Aorta (tissue), 5 donors: Measurements from ENCODE around the gene PLCH2. TPM values are rescaled to one million over a fixed set of nuclear protein-coding genes. Genes with fewer than 3 reads are reported as not detected.

Experiments
- ATAC-seq: fragments of 200-7000 bp; cut with Tn5 transposase; one replicate; pipeline ENCODE4 v1.9.1; 2022; ENCODE audit warnings: moderate library complexity; ENCODE audit not compliant: low FRiP score
- DNase-seq, 2 donors: peaks; one replicate each; pipeline ENCODE4 v3.0.0-alpha.2; 2020
- H3K27ac ChIP-seq, 2 donors: one replicate each; pipeline ENCODE4 v1.5.1; 2013; ENCODE audit warnings: low read length in 2 of 2, mild to moderate bottlenecking in 2 of 2, moderate library complexity in 2 of 2, control low read depth in 1 of 2, inconsistent platforms in 1 of 2, low read depth in 1 of 2
- H3K27me3 ChIP-seq, 2 donors: one replicate each; pipeline ENCODE4 v1.6.1; 2013; ENCODE audit warnings: control low read depth in 1 of 2, low read length in 1 of 2, mild to moderate bottlenecking in 1 of 2, moderate library complexity in 1 of 2; ENCODE audit not compliant: insufficient read depth in 2 of 2, control insufficient read depth in 1 of 2
- H3K36me3 ChIP-seq, 2 donors: one replicate each; pipeline ENCODE4 v1.6.1; 2013; ENCODE audit warnings: control low read depth in 1 of 2, low read length in 1 of 2, mild to moderate bottlenecking in 1 of 2; ENCODE audit not compliant: insufficient read depth in 2 of 2, control insufficient read depth in 1 of 2
- H3K4me1 ChIP-seq, 2 donors: one replicate each; pipeline ENCODE4 v1.6.1; 2013; ENCODE audit warnings: low read length in 2 of 2, control low read depth in 1 of 2, mild to moderate bottlenecking in 1 of 2, moderate library complexity in 1 of 2; ENCODE audit not compliant: insufficient read depth in 2 of 2, control insufficient read depth in 1 of 2
- H3K4me3 ChIP-seq, 2 donors: one replicate each; pipeline ENCODE4 v1.5.1; 2013; ENCODE audit warnings: low read length in 2 of 2, control low read depth in 1 of 2, mild to moderate bottlenecking in 1 of 2
- H3K9me3 ChIP-seq: one replicate; pipeline ENCODE4 v1.6.1; 2013; ENCODE audit warnings: mild to moderate bottlenecking, low read length; ENCODE audit not compliant: control insufficient read depth
- WGBS, 2 donors: extraction: QIAGEN DNeasy Blood & Tissue Kit; methylation state at CpG; one replicate each; pipeline ENCODE4 v1.1.7; 2013; 5-methylcytosine and 5-hydroxymethylcytosine counted together
- intact Hi-C, 2 donors: fragments of 100-400 bp; cut with DNase I; formaldehyde crosslinking; loops; one replicate each; pipeline versions ENCODE4 v1.14.2 to v1.15.0; 2022
- polyA plus RNA-seq, 2 donors: library from polyadenylated mRNA; stranded (reverse); fragments of 200-250 nt; gene quantifications; one replicate each; pipeline ENCODE4 v1.2.3, GENCODE V29; 2013
- total RNA-seq, 2 donors: library from RNA; stranded (reverse); fragmentation: NEBNext Ultra II Directional; extraction: Animal tissue kit (Norgen Biotek cat#: 25700); gene quantifications; one replicate each; pipeline ENCODE4 v1.2.1, GENCODE V29; 2021
- donor health status: healthy with polysubstance abuse.
- donor health status: Bipolar disorder and iron deficiency.
- donor health status: DM: no; HTN: no; CAD: no.
- donor health status: DM: no; HTN: no; CAD: no.
- donor health status: DM: yes; HTN: yes; CAD: no.

The PLCH2 gene
- total and polyA plus RNA-seq, 4 donors: 0.71 to 1.6 TPM; not detected in 2

DNA sequence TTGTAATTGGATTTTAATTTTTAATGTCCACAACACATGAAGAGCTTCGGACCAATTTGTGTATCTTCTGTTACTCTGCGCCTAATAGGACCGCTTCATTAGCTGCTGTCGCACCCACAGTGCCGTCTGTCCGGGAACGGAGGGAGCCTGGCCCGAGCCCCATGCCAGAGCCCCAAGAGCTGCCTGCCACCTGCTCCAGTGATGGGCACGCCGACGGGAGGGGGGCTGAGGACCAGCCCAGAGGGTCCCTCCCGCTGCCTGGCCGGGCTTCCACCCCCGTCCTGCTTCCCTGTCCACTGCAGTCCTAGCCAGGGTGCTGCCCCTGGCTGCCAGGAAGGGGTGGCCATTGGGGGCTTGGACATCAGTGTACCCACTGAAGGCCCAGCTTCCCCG is 30.3 kb upstream of the PLCH2 start:
- Histone ChIP-seq H3K4me3 (no peak overlapping the region), H3K27me3 (no peaks in the 10 kb centered on the region), H3K9me3 (no peaks in the 10 kb centered on the region), H3K4me1 (no peaks in the 10 kb centered on the region), H3K27ac (no peak overlapping the region), H3K36me3 (no peaks in the 10 kb centered on the region)
- WGBS, 2 donors: 73 to 74% methylated on average over 14 to 15 of the region's 15 CpGs
- intact Hi-C loops: no loop called here
- DNase-seq (no peak), ATAC-seq (no peak)

- H3K4me1 ChIP-seq: no peaks in the 10 kb centered on the region
- intact Hi-C loops: no loop called here
- no peak for DNase-seq
- WGBS, 2 donors: 11 to 12% methylated on average over 13 of the region's 13 CpGs
- H3K36me3 ChIP-seq: no peaks in the 10 kb centered on the region
- no peaks in the 10 kb centered on the region for H3K27me3 ChIP-seq
- no peaks in the 10 kb centered on the region for H3K9me3 ChIP-seq
- no peak overlapping the region for H3K4me3 ChIP-seq
- H3K27ac ChIP-seq: no peak overlapping the region
- no peak for ATAC-seq
Observed at GRCh38 chr1:2446394-2446793, 29.7 kb upstream of the PLCH2 start.

DNA sequence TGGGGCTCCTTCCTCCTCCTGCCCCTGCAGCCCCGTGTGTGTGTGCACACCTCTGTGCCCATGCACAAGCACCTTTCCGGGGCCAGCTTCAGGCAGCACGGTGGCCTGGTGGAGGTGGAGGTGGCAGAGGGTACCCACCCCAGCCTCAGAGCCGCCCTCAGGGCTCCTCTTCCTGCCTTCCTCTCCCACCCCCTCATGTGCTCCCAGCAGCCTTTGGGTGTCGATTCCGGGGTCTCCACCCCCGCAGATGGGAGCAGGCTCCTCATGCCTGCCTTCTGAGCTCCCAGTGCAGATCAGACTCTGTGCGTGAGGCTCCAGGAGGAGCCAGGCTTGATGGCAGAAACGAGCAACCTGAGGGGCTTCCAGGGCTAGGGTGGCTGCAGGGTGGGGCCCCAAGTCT is 29.2 kb upstream of the PLCH2 start:
- ATAC-seq (no peak), DNase-seq (no peak)
- WGBS, 2 donors: 42 to 48% methylated on average over 9 of the region's 9 CpGs
- Histone ChIP-seq H3K9me3 (no peaks in the 10 kb centered on the region), H3K36me3 (no peaks in the 10 kb centered on the region), H3K4me1 (no peaks in the 10 kb centered on the region), H3K27ac (no peak overlapping the region), H3K4me3 (no peak overlapping the region), H3K27me3 (no peaks in the 10 kb centered on the region)
- intact Hi-C loops: no loop called here

DNA sequence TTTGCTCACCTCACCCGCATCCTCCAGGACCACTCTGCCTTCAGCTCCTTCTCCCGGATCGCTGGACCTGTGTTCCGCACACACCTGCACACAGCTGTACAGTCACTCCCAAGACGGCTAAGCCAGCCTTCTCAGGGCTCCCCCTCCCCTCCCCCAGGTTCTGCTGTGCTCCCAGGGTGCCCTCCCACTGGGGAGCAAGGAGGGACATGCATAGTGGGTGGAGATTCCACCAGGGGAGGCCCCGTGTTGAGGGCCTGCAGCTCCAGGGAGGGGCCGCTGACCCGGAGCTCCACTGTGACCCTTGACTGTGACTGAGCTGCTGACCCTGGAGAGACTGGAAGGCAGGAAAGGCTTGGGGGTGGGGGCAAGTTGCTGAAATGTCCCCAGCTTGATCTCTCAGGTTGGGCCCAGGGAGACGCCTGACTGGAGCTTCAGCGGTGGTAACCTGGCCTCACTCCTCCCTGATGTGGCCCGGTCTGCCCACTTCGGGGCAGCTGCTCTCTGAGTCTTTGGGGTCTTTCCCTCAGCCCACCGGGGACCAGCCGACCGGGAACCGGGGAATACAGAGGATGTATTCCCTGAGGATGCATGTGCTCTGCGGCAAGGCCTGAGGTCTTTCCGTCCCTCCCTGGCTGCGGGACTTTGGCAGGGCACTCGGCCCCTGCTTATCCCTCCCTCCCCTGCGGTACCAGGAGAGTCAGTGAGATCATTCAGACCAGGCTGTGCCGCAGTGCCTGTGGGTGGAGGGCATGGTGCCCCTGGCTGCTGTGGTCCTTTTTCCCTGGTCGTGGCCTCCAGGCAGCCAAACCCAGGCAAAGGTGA is 28.6 kb upstream of the PLCH2 start:
- DNase-seq (no peak), ATAC-seq (no peak)
- Histone ChIP-seq H3K4me3 (no peak overlapping the region), H3K9me3 (no peaks in the 10 kb centered on the region), H3K27me3 (no peaks in the 10 kb centered on the region), H3K27ac (no peak overlapping the region), H3K36me3 (no peaks in the 10 kb centered on the region), H3K4me1 (no peaks in the 10 kb centered on the region)
- intact Hi-C loops: no loop called here
- WGBS, 2 donors: 50 to 55% methylated on average over 23 of the region's 23 CpGs

- Histone ChIP-seq H3K36me3 (no peaks in the 10 kb centered on the region), H3K4me1 (no peaks in the 10 kb centered on the region), H3K4me3 (no peak overlapping the region), H3K9me3 (no peaks in the 10 kb centered on the region), H3K27ac (no peak overlapping the region), H3K27me3 (no peaks in the 10 kb centered on the region)
- WGBS, 2 donors: 65 to 66% methylated on average over 11 to 18 of the region's 18 CpGs
- ATAC-seq (no peak), DNase-seq (no peak)
- intact Hi-C loops: no loop called here
Observed at GRCh38 chr1:2448098-2448445, 28.0 kb upstream of the PLCH2 start.

- Histone ChIP-seq H3K4me1 (no peaks in the 10 kb centered on the region), H3K9me3 (no peaks in the 10 kb centered on the region), H3K27me3 (no peaks in the 10 kb centered on the region), H3K4me3 (no peak overlapping the region), H3K36me3 (no peaks in the 10 kb centered on the region), H3K27ac (no peak overlapping the region)
- no peak for DNase-seq
- intact Hi-C loops: no loop called here
- WGBS, 2 donors: 58 to 69% methylated on average over 23 of the region's 23 CpGs
- no peak for ATAC-seq
Observed at GRCh38 chr1:2449636-2450454, 26.2 kb upstream of the PLCH2 start.

DNA sequence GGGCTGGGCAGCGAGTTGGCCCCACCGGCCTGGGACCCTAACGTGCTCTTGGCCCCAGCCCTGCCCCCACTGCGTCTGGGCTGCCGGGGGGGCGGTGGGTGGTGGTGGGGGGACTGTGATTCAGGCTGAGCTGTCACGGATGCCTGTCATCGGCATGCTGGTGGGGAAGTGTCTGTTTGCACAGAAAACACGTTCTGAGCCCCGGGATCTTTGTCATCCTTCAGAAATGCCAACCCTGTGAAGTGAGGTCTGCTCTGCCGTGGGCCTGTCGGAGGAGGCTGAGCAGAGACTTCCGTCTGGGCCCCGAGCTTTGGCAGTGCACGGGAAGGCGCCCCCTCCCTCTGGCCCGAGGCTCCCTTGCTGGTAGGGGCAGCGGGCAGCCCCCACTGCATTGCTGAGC is 24.3 kb upstream of the PLCH2 start:
- no peak overlapping the region for H3K27ac ChIP-seq
- no peaks in the 10 kb centered on the region for H3K36me3 ChIP-seq
- no peaks in the 10 kb centered on the region for H3K4me1 ChIP-seq
- WGBS, 2 donors: 3 to 5% methylated on average over 17 to 18 of the region's 18 CpGs
- intact Hi-C loops: no loop called here
- H3K9me3 ChIP-seq: no peaks in the 10 kb centered on the region
- no peak for ATAC-seq
- no peak overlapping the region for H3K4me3 ChIP-seq
- H3K27me3 ChIP-seq: no peaks in the 10 kb centered on the region
- no peak for DNase-seq

- no peak overlapping the region for H3K27ac ChIP-seq
- no peaks in the 10 kb centered on the region for H3K36me3 ChIP-seq
- no peaks in the 10 kb centered on the region for H3K9me3 ChIP-seq
- H3K27me3 ChIP-seq: no peaks in the 10 kb centered on the region
- DNase-seq (no peak), ATAC-seq (no peak)
- no peaks in the 10 kb centered on the region for H3K4me1 ChIP-seq
- intact Hi-C loops: no loop called here
- H3K4me3 ChIP-seq: no peak overlapping the region
- WGBS, 2 donors: 37 to 48% methylated on average over 20 to 21 of the region's 21 CpGs
Observed at GRCh38 chr1:2452201-2452931, 23.7 kb upstream of the PLCH2 start.
